ENCODE measurements around the gene KIF13A. TPM values are rescaled to one million over a fixed set of nuclear protein-coding genes. Genes with fewer than 3 reads are reported as not detected.
A peak's percentile ranks its signal among the peaks of the same experiment; 100 is the strongest.

Gene KIF13A
- total and polyA plus RNA-seq, 9 of the 15 experiments (the other 6 are each of a cell fraction or from before 2014, with no cell fraction given) = 3.6 to 44.3 (median 29.7) TPM

- TF ChIP-seq ATF7 (IDR thresholded peaks at IDR 0.05) = peak; percentile 70
- TF ChIP-seq ZBTB2 (IDR thresholded peaks at IDR 0.05) = 0 out of 2 replicates have a peak, but pooled peaks have one; percentile 43
- 0 out of 4 replicates have a peak, but pooled peaks of 1 of the 2 experiments have one; percentile 41 for TF ChIP-seq SRF (CRISPR knock-in tag; IDR thresholded peaks at IDR 0.05)
- no peak for TF ChIP-seq NR2C2 (CRISPR knock-in tag; IDR thresholded peaks at IDR 0.05)
- TF ChIP-seq NR2C2 (tag; IDR thresholded peaks at IDR 0.05) = peak; percentile 72
- TF ChIP-seq NFIC (IDR thresholded peaks at IDR 0.05) = peak; percentile 68
- no peak for TF ChIP-seq HMGXB4 (CRISPR knock-in tag; IDR thresholded peaks at IDR 0.05)
- peak; percentile 38 for TF ChIP-seq RBBP5 (IDR thresholded peaks at IDR 0.05; ENCODE audit: borderline replicate concordance, insufficient read depth, low read length, poor library complexity, severe bottlenecking)
- 0 out of 2 replicates have a peak, but pooled peaks have one; percentile 53 for TF ChIP-seq SMARCC2 (IDR thresholded peaks at IDR 0.05; ENCODE audit: low read depth)
- TF ChIP-seq STAT5A (IDR thresholded peaks at IDR 0.05; ENCODE audit: borderline replicate concordance, low read length) = peak; percentile 80
- no peak for TF ChIP-seq MBD2 (IDR thresholded peaks at IDR 0.05; ENCODE audit: borderline replicate concordance, low read depth)
- TF ChIP-seq ELK3 (CRISPR knock-in tag; IDR thresholded peaks at IDR 0.05) = no peak
- TF ChIP-seq YY1 (IDR thresholded peaks at IDR 0.05; ENCODE audit: borderline replicate concordance in 1 of 3, control insufficient read depth in 1 of 3, extremely low read depth in 1 of 3, insufficient read depth in 3 of 3, insufficient read length in 1 of 3, insufficient replicate concordance in 2 of 3, low read depth in 1 of 3, low read length in 2 of 3) = no peak
- peak; percentile 32; the same call in 1 of the 2 replicates for TF ChIP-seq NFRKB (IDR thresholded peaks at IDR 0.05; ENCODE audit: low read depth)
- TF ChIP-seq HDAC1 (IDR thresholded peaks at IDR 0.05) = peak in 1 of 2 experiments; percentile 20; a peak in 1 of 4 replicates
- no peak for TF ChIP-seq XRCC4 (IDR thresholded peaks at IDR 0.05; ENCODE audit: extremely low read depth, insufficient read depth, insufficient read length)
- 0 out of 2 replicates have a peak, but pooled peaks have one; percentile 59 for TF ChIP-seq ZKSCAN8 (CRISPR knock-in tag; IDR thresholded peaks at IDR 0.05)
- no peak for TF ChIP-seq ZNF785 (CRISPR knock-in tag; IDR thresholded peaks at IDR 0.05)
- TF ChIP-seq BRF1 (IDR thresholded peaks at IDR 0.05; ENCODE audit: borderline replicate concordance, extremely low read depth, insufficient read length) = no peak
- no peak for TF ChIP-seq SRSF3 (IDR thresholded peaks at IDR 0.05; ENCODE audit: insufficient read depth, low read length)
- TF ChIP-seq POLR2AphosphoS5 (IDR thresholded peaks at IDR 0.05; ENCODE audit: control insufficient read depth, insufficient read depth, low read depth, low read length) = peak; percentile 42; the same call in 1 of the 2 replicates
These were observed 57.0 kb downstream of the KIF13A start (continued) for GRCh38 chr6:17930321-17930993.
